NOMO-1 treated with DMSO at 0.1 percent for 48 hours (cell line): ENCODE results near the gene WWOX.

Experiments used
- DNase-seq: peaks from one replicate; lab custom pipeline; 2025; ENCODE audit not compliant: unreplicated experiment; lab: John Stamatoyannopoulos, UW

WWOX gene

GRCh38 chr16:78192734-78193488 lies 93.5 kb downstream of the WWOX start:
- DNase-seq: no peak

GRCh38 chr16:78194948-78195347 lies 95.5 kb downstream of the WWOX start:
- no peak for DNase-seq

- DNase-seq: peak; percentile 3
Observed at GRCh38 chr16:78195797-78196196, 96.3 kb downstream of the WWOX start.

GRCh38 chr16:78196502-78196901 lies 97.0 kb downstream of the WWOX start:
- DNase-seq: no peak

GRCh38 chr16:78198288-78198687 lies 98.8 kb downstream of the WWOX start:
- DNase-seq: no peak

GRCh38 chr16:78199325-78200022 lies 100.0 kb downstream of the WWOX start:
- DNase-seq: no peak

- no peak for DNase-seq
Observed at GRCh38 chr16:78200023-78200389, 100.6 kb downstream of the WWOX start.

GRCh38 chr16:78200623-78201096 lies 101.2 kb downstream of the WWOX start:
- no peak for DNase-seq

GRCh38 chr16:78205506-78205905 lies 106.1 kb downstream of the WWOX start:
- no peak for DNase-seq

GRCh38 chr16:78206623-78207223 lies 107.3 kb downstream of the WWOX start:
- DNase-seq: no peak

- peak; percentile 1 for DNase-seq
Observed at GRCh38 chr16:78209951-78210661, 110.7 kb downstream of the WWOX start.

GRCh38 chr16:78211020-78211599 lies 111.7 kb downstream of the WWOX start:
- DNase-seq: no peak

- DNase-seq: no peak
Observed at GRCh38 chr16:78211946-78212345, 112.5 kb downstream of the WWOX start.

GRCh38 chr16:78212674-78213073 lies 113.2 kb downstream of the WWOX start:
- DNase-seq: no peak

- DNase-seq: no peak
Observed at GRCh38 chr16:78213751-78214150, 114.3 kb downstream of the WWOX start.

GRCh38 chr16:78215222-78215621 lies 115.8 kb downstream of the WWOX start:
- DNase-seq: no peak

GRCh38 chr16:78216166-78216745 lies 116.8 kb downstream of the WWOX start:
- no peak for DNase-seq

GRCh38 chr16:78217276-78217675 lies 117.8 kb downstream of the WWOX start:
- DNase-seq: no peak

- DNase-seq: no peak
Observed at GRCh38 chr16:78218279-78218678, 118.8 kb downstream of the WWOX start.

- DNase-seq: no peak
Observed at GRCh38 chr16:78218856-78219651, 119.6 kb downstream of the WWOX start.
